Stimulated activated CD4-positive, alpha-beta T cell treated with anti-CD3 and anti-CD28 coated beads, Interleukin-4, amount 100 ng/mL, for 4 hours (primary cell): ENCODE results near the gene ABTB2.
"Not testable (repeated sequence)": the region's sequence is repeated elsewhere in the genome, so short reads cannot be mapped to it uniquely, and the experiment has no call there.

Experiments used
- DNase-seq, 2 experiments: peaks; one replicate each; pipeline ENCODE4 v3.0.0-alpha.2; 2020

Gene ABTB2

DNA sequence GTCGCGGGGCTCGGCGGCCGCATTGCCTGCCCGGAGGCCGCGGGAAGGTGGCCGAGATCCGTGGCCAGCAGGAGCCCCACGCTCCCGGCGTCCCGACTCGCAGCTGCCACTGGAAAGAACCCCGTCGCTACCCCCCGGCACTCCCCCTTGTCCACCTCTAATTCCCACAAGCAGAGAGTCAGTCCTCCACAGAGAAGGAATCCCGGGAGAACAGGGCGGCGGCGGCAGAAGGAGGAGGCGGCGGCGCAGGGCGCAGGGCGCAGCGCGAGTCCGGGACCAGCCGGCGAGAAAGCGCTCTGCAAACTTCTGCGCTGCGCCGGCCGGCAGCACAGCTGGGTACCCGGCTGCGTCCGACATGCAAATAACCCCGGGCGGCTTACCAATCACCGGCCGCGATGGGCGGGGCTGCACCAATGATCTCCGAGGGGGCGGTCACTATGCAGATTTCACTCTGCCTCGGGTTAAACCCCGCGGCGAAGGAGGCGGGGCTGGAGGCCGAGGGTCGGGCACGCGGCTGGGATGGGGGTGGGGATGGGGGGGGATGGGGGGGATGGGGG lies at the start of gene ABTB2:
Gene ABTB2 (minus strand): TSS at position 310 of the 557 bp plus-strand sequence.
- peak; percentile 95 to 98 for DNase-seq

GRCh38 chr11:34407121-34407813 lies 49.5 kb upstream of the ABTB2 start:
- DNase-seq: no peak

GRCh38 chr11:34406413-34406812 lies 48.6 kb upstream of the ABTB2 start:
- DNase-seq: no peak

- DNase-seq: no peak
Observed at GRCh38 chr11:34405079-34405858, 47.5 kb upstream of the ABTB2 start.

GRCh38 chr11:34404280-34404679 lies 46.5 kb upstream of the ABTB2 start:
- DNase-seq: no peak

- no peak for DNase-seq
Observed at GRCh38 chr11:34403431-34403830, 45.6 kb upstream of the ABTB2 start.

DNA sequence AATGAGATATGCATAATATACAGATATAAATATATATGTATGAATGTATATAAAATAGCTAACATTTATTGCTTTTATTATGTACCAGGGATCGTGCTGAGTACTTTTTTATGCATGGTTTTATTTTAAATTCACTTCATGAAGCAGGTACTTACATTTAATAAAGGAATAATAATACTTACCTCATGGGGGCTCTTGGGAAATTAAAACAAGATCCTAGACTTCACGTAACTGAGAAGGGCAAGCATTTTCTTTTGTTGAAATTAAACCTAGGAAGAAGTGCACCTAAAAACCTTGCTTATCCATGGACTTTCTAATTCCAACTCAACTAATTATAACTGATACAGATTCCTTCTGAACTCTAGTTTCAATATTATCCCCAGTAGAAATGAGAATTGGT lies 40.0 kb upstream of the ABTB2 start:
- DNase-seq: no peak

- DNase-seq: no peak
Observed at GRCh38 chr11:34397120-34397519, 39.3 kb upstream of the ABTB2 start.

GRCh38 chr11:34395916-34396550 lies 38.2 kb upstream of the ABTB2 start:
- no peak for DNase-seq

DNA sequence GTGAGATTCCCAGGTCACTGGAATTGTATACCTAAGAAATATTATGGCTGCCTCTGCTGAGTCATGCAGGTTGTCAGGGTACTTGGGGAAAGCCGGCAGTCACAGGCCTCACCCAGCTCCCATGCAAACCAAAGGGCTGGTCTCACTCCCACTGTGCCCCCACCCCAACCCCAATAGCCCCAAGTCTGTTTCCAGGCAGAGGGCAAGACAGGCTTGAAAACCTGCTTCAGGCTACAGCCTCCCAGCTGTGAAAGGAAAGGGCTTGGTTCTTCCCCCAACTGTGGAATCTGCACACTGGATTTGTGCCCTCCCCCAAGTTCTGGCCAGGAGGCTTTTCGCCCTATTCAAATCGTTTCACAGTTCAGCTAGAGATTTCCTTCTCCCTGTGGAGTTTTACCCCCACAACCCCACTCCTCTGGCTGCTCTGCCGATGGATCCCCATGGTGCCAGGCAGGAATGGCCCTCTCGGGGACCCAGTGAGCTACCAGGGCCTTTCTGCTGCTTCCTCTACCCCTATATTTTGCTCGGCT lies 37.0 kb upstream of the ABTB2 start:
- DNase-seq: no peak

GRCh38 chr11:34387653-34388052 lies 29.8 kb upstream of the ABTB2 start:
- DNase-seq: no peak

- DNase-seq: not testable (repeated sequence)
Observed at GRCh38 chr11:34386356-34386755, 28.5 kb upstream of the ABTB2 start.

- no peak for DNase-seq
Observed at GRCh38 chr11:34382532-34383276, 24.9 kb upstream of the ABTB2 start.

- DNase-seq: no peak
Observed at GRCh38 chr11:34381775-34382174, 24.0 kb upstream of the ABTB2 start.

DNA sequence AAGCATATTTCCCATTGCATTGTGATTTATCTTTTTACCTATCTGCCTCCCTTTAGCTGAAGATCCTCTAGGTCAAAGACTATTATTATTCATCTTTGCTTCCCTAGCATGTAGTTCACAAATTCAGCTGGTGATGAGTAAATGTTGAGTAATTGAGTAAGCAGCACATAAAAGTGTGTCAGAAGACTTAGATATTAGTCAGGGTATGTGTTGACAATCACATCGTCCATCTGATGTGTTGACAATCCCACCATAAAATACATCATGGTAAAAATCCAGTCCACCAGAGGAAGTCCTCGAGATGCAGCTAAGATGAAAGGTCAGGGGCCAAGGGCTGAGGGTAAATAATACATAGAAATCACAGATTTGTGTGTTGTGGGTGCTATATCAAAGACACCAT lies 22.9 kb upstream of the ABTB2 start:
- DNase-seq: no peak

DNA sequence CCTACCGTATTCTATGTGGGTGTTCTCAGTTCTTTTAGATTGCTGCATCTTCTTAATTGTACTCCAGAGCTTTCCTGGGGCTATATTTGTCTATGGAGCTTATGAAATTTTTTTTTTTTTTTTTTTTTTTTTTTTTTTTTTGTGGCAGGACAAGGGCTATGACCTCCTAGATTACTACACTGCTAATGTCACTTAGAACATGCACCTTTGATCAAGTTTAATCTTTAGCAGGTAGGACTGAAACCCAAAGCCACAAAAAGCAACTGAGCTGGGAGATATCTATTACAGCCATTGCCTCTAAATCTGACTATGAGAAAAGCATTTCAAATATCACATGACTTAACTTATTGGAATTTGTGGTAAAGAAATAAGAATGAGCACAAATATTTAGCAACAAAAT lies 21.7 kb upstream of the ABTB2 start:
- no peak for DNase-seq

DNA sequence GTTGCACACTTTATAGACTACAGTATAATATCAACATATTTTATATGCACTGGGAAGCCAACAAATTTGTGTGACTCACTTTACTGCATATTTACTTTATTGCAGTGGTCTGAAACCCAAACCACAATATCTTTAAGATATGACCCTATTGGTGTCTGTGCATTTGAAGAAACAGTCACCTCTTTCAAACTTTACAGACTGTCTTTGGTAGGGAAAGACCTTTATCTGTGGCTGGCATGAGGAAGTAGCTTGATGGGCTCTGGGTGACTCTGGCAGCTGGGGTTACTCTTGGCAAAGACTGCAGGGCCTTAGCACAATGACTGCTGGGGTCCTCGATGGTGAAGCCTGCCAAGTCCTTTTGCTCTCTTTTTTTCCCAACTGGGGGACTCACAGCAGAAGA lies 21.3 kb upstream of the ABTB2 start:
- DNase-seq: no peak

GRCh38 chr11:34373727-34374126 lies 15.9 kb upstream of the ABTB2 start:
- DNase-seq: no peak

DNA sequence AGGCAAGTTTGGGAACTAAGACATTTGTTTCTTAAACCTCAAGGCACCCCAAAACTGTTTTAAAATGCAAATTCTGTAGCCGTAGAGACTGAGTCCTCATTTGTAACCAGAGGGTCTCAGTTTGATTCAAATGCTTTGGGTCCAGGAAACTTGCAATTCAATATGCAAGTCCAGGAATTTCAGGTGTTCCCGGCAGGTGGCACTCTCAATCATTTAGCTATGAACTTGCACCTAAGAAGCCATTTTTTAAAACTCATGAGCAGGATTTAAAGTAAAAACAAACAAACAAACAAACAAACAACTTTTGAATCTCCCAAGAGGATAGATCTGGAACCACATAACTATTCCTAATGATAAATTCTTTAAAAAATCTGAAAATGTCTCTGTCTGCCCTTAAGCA lies 8.7 kb upstream of the ABTB2 start:
- DNase-seq: no peak

DNA sequence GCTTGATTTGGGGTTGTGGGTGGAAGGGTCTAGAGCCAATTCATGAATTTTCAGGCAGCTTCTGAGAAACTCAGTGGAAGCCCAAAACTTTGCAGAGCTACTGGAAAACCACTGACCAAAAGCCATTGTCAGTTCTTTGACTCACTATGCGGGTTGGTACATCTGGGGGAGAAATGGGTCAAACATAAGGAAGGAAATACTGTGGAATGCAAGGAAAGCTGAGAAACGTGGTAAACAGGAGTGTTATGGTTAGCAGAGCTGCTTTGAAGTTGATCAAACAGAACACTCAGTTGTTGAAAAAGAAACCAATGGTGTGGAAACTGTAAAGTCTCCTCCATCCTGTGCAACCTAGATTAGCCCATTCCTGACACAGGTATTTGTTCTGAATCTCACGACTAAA lies 6.3 kb upstream of the ABTB2 start:
- DNase-seq: no peak

- DNase-seq: no peak
Observed at GRCh38 chr11:34363363-34364084, 5.7 kb upstream of the ABTB2 start.

- DNase-seq: no peak
Observed at GRCh38 chr11:34360046-34360445, 2.2 kb upstream of the ABTB2 start.
